Cardiac fibroblast (primary cell): ENCODE measurements around the gene ZFAND3.
A peak's percentile ranks its signal among the peaks of the same experiment; 100 is the strongest.
"Not testable (repeated sequence)": the region's sequence is repeated elsewhere in the genome, so short reads cannot be mapped to it uniquely, and the experiment has no call there.

Experiments
- DNase-seq, 2 donors: peaks; one replicate each; pipeline versions ENCODE4 v3.0.0 to v3.0.0-alpha.2; 2010; ENCODE audit warnings: low read depth in 2 of 2
- H3K4me3 ChIP-seq, 2 donors: replicated peaks in 1 of 2; 1 replicate in 1 of 2; 2 replicates in 1 of 2; pipeline ENCODE4 v1.5.1; 2011; ENCODE audit warnings: low read depth in 2 of 2, low read length in 2 of 2, mild to moderate bottlenecking in 2 of 2, moderate library complexity in 1 of 2
- CTCF ChIP-seq: IDR thresholded peaks from one replicate; pipeline ENCODE4 v1.5.1; 2011; ENCODE audit warnings: low read depth, mild to moderate bottlenecking, low read length, inconsistent platforms

Gene ZFAND3

GRCh38 chr6:37875561-37876309, 56.2 kb downstream of the ZFAND3 start:
- no peak for TF ChIP-seq CTCF
- no peak for DNase-seq
- H3K4me3 ChIP-seq, result no peak overlapping the region

- H3K4me3 ChIP-seq, result no peak overlapping the region
- no peak for TF ChIP-seq CTCF
- no peak for DNase-seq
Measured at GRCh38 chr6:37876843-37877242, 57.3 kb downstream of the ZFAND3 start.

- TF ChIP-seq CTCF, result no peak
- no peak overlapping the region for H3K4me3 ChIP-seq
- no peak for DNase-seq
Measured at GRCh38 chr6:37877373-37878149, 58.0 kb downstream of the ZFAND3 start.

GRCh38 chr6:37878150-37878710, 58.7 kb downstream of the ZFAND3 start:
- TF ChIP-seq CTCF, result no peak
- no peak overlapping the region for H3K4me3 ChIP-seq
- no peak for DNase-seq

- not testable (repeated sequence) for H3K4me3 ChIP-seq, DNase-seq
Measured at GRCh38 chr6:37880602-37881001, 61.1 kb downstream of the ZFAND3 start.

GRCh38 chr6:37882292-37882691, 62.8 kb downstream of the ZFAND3 start:
- no peak for TF ChIP-seq CTCF
- no peak overlapping the region for H3K4me3 ChIP-seq
- DNase-seq, result no peak

- no peak overlapping the region for H3K4me3 ChIP-seq
- no peak for TF ChIP-seq CTCF
- peak; percentile 70 to 72 for DNase-seq
Measured at GRCh38 chr6:37882724-37883413, 63.3 kb downstream of the ZFAND3 start.
